GM18873 (cell line): ENCODE data around the gene EXOC3L2.
"Not testable (repeated sequence)": the region's sequence is repeated elsewhere in the genome, so short reads cannot be mapped to it uniquely, and the experiment has no call there.

Source experiments
- ATAC-seq: cut with Tn5 transposase; IDR thresholded peaks from one replicate; pipeline ENCODE4 v1.9.1; 2021; ENCODE audit warnings: mild to moderate bottlenecking, moderate library complexity, moderate number of reproducible peaks; ENCODE audit not compliant: unreplicated experiment, low FRiP score

The EXOC3L2 gene

DNA sequence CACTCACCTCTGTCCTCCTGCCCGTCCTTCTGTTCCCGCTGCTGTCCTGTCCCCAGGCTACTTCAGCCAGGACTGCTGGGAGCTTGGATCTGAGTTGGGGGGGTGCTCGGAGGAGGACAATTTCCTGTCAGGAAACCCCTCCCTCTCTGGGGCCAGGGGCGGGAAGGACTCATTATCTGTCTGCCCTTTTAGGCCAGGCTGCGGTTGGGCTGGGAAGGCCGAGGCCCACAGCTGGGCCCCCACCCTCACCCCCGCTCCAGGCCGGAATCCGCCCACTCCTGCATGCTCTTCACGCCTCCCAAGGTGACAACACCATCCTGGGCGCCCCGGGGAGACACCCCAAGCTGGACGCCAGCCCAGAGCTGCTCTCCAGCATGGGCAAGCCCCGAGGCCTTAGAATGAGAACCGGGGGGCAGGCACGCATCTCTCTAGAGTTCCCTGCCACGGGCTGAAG, at the start of gene EXOC3L2:
Gene EXOC3L2, minus strand, starts transcription at position 74 of the 454 bp plus-strand sequence. CDS start 6,362 bp downstream, outside the sequence.
- ATAC-seq = no peak

DNA sequence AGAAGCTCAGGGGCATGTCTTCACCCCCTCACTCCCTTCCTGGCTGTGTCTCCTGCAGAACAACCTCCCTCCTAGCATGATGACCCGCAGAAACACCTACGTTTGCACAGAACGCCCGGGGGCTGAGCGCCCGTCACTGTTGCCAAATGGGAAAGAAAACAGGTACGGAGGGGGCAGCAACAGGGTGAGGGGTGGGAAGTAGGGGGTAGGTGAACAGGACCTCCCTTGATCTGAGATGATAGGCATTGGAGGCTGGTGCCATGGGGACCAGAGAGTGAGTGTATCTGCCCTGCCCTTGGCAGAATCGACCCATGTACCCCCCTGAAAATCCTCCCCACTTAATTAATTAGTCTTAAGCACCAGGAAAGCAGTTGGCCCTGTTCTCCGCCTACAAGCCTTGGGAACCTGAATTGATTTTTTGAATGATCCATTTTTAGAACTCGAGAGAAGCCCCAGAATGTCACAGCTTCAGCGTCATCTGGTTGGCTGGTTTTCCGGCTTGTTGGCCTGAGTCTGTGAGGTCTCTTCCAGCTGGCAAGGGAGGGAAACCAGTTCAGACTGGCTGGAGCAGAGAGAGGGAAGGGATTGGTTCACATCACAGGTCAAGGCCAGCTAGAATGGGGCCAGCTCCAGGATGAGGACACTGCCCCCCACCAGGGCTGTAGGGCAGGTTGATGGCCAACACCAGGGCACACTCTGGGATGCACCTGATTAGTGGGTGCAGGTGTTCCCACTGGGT, 49.3 kb upstream of the EXOC3L2 start:
- ATAC-seq = no peak

DNA sequence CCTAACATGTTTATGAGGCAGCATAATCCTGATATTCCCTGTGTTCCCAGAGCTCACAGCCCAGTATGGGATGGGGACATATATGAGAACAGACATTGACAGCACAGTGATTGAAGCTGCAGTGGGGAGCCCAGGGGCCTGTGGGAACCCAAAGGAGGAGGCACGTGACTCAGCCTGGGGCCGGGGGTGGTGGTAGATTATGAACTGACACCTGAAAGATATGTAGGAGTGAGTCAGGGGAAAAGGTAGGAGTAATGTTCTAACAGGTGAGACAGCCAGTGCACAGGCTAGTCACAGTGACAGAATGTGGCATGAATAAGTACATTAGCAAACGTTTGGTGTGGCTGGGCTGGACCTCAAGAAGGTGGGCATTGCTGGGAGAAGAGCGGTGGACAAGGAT, 48.5 kb upstream of the EXOC3L2 start:
- no peak for ATAC-seq

DNA sequence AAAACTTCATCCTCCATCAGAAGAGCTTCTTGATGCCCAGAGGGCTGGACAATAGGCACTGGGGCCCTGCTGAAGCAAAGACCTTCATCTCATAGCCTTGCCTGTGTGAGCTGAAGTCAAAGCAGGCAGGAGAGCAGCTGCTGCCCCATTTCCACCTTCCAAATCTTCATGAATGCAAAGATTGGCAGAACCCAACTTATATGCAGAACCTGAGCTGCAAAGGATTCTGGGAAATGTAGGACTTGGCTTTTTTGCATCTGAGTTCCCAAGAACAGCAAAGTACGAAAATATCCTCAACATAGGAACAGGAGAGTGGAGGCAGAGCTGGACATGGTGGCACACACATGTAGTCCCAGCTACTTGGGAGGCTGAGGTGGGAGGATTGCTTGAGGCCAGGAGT, 46.6 kb upstream of the EXOC3L2 start:
- ATAC-seq = no peak

DNA sequence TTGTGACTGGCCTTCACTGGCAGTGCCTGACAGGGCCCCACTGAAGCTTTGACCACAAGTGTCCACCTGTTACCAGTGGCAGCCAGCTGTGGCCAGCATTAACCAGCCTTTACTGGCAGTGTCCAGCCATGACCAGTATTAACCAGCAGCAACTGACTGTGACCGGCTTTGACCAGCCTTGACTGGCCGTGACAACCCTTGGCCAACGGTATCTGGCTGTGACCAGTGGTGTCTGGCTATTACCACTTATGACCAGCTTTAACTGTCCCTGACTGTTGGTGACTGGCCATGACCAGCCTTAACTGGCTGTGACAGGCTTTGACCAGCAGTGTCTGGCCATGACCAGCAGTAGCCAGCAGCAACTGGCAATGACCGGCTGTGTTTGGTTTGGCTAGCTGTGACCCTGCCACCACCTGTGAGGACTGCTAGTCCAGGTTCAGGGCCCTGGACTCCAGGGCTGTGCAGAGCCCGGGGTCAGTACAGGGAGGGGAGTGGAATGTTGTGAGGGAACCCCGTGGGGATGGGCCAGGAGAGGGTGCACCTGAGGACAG, 45.2 kb upstream of the EXOC3L2 start:
- no peak for ATAC-seq

DNA sequence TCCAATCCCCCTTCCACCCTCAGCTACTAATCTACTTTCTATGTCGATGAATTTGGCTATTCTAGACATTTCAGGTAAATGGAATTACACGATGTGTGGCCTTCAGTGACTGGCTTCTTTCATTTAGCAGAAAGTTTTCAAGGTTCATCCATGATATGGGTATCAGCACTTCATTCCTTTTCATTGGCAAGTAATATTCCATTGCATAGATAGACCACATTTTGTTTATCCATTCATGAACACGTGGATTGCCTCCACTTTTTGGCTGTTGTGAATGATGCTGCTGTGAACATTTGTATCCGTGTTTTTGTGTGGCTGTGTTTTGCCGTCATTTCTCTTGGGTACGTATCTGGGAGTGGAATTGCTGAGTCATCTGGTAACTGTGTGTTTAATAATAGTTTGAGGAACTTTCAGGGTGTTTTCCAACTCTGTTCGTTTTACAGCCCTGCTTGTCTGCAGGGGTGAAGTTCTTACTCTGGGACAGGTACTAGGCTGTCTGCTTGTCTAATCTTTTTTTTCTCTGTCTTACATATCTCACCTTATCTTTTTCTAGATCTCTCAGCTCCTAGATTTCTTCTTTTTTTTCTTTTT, 38.3 kb upstream of the EXOC3L2 start:
- ATAC-seq = no peak

DNA sequence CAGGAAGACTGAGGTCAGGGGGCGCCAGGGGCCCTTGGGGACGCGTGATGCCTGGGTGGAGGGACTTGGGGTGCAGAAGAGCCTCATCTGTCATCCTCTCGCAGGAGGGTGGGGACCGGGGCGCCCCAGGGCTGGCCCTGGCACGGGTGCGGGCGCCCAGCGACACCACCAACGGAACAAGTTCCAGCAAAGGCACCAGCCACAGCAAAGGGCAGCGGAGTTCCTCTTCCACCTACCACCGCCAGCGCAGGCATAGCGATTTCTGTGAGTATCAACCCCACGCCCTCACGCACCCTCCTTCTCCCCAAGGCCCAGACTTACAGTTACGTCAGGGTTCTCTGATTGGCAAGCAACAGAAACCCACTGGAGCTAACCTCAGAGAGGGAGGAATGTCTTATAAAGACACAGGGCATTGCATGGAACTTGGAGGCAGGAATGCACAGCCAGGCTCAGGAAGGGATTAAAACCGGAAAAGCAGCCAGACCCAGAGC, 35.3 kb upstream of the EXOC3L2 start:
- ATAC-seq = no peak

DNA sequence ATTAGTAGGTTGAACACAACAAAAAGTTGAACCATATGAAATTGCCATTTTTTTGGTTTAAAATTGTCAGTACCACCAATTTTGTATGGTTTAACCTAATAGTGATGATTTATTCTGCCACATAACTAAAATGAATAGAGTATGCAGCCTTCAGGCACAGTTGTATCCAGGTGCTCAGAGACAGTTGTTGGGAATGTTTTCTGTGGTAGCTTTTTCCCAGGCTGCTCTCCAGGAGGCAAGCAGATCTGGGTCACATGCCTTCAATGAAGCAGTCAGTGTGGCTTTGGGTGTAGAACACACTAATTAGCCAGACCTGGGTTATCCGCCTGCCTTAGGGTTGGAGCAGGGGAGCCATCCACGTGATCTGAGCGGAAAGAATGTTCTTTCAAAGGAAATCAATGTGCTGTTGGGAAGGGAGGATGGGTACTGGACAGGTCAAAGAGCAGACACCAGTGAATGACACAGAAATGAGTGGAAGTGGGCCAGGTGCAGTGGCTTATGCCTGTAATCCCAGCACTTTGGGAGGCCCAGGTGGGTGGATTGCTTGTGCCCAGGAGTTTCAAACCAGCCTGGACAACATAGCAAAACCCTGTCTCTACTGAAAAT, 34.5 kb upstream of the EXOC3L2 start:
- no peak for ATAC-seq

DNA sequence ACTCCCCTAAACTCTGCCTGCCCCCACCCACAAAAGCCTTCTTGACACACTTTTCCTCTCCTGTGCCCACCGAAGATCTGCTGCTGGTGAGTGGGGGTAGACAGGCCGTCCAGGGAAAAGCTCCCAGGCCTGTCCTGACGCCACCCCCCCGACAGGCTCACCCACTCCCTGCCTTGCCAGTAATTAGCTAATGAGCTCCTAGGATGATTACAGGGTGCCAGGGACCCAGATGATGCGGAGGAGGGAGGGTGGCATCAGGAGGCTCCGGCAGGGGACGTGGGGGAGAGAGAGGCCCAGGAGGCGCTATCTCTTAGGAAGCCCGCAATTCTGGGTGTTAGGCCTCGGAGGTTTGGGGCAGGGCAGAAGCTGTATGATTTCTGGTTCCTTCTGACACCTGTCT, 32.9 kb upstream of the EXOC3L2 start:
- ATAC-seq = no peak

DNA sequence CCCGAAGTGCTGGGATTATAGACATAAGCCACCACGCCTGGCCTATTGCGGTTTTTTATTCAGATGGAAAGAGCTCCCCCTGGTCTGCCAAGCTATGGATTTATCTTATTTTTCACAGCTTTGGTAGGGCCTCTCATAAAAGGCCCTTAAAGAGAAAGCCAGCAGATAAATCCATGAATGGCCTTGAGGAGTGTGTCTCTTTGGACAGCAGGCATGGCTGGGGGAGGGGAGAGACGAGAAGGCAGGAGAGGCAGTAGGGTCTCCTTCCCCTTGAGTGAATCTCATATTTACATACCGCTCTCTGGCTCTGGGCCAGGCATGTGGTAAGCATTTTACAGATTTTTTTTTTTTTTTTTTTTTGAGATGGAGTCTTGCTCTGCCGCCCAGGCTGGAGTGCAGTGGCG, 31.1 kb upstream of the EXOC3L2 start:
- ATAC-seq = no peak

DNA sequence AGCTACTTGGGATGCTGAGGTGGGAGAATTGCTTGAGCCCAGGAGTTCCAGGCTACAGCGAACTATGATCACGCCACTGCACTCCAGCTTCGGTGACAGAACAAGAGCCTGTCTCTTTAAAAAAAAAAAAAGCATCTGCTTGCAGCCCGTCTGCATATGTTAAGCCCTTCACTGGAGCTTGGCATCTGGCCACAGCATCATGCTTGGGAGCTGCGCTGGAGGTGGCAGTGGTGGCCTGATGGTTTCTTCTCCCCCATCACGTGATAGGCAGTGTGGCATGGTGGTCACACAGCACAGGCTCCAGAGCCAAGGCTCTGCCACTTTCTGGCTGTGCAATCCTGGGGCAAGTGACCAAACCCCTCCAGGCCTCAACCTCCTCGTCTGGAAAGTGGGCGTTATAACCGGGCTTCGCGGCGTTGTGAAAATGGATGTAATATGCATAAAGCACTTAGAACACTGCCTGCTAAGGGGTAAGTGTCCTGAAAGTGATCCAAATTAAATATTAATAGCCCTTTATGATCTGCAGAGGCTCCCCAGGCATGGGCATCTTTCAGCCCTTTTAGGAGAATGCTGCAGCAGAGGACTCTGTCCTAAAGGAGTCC, 30.3 kb upstream of the EXOC3L2 start:
- ATAC-seq = no peak

DNA sequence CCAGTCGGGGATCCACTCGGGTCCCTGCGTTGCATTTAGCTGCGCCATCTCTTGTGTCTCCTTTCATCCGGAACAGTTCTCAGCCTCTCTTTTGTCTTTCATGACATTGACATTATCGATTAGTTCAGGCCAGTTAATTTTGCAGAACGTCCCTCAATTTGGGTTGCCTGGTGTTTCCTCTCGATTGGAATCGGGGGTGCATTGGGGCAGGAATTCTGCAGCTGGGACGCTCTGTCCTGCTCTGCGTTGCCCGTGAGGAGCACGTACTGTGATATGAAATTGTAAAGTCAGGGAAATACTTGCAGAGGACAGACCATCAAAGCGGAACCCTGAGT, 28.3 kb upstream of the EXOC3L2 start:
- ATAC-seq = no peak

DNA sequence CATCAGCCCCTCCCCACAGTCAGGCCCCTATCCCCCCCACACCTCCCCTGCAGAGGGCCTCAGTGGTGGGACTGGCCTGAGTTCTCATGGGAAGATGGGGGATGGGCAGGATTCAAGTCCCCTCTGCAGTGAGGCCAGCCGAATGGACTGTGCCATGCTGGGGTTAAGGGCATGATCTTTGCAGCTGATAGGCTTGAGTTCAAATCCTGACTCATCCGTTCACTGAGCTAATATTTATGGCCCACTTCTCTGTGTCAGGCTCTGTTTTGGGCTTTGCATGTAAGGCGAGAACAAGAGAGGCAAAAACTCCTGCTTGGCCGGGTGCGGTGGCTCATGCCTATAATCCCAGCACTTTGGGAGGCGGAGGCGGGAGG, 26.5 kb upstream of the EXOC3L2 start:
- ATAC-seq = no peak

DNA sequence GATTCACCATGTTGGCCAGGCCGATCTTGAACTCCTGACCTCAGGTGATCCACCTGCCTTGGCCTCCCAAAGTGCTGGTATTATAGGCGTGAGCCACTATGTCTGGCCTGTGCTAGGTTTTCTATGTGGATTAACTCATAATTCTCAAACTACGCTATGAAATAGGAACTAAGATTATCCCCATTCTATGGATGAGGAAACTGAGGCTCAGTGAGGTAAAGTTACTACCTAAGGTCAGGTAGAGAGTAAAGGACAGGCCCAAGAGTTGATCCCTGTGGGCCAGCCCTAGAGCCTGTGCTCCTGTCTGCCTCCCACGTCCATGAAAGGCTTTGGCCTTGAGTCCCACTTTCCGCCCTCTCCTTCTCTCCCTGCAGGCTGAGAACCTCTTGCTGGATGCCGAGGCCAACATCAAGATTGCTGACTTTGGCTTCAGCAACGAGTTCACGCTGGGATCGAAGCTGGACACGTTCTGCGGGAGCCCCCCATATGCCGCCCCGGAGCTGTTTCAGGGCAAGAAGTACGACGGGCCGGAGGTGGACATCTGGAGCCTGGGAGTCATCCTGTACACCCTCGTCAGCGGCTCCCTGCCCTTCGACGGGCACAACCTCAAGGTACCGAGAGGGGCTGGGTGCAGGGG, 26.0 kb upstream of the EXOC3L2 start:
- ATAC-seq = no peak

DNA sequence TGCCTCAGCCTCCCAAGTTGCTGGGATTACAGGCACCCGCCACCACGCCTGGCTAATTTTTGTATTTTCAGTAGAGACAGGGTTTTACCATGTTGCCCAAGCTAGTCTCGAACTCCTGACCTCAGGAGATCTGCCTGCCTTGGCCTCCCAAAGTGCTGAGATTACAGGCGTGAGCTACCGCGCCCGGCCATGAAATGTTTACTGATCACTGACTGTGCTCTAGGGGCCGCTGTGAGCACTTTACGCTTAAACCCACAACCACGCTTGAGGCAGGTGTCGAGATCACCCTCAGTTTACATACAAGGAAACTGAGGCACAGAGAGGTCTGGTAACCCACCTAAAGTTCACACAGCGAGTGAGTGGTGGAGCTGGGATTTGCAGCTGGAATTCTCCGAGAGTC, 24.7 kb upstream of the EXOC3L2 start:
- ATAC-seq = not testable (repeated sequence)

DNA sequence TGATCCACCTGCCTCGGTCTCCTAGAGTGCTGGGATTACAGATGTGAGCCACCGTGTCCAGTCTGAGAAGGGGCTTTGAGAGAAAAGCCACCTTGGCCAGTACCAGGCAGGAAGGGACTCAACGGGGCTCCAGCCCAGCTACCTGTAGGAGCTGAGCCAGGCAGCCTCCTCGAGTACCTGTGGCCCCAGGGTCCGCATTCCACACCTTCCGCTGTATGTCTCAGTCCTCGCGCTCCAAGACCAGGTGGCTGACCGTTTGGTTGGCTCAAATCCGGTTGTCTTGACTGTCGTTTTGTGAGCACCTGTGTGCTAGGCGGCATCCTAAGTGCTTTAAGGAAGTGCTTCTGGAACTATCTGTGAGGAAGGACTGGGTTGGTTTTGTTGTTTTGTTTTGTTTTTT, 22.1 kb upstream of the EXOC3L2 start:
- ATAC-seq = no peak

DNA sequence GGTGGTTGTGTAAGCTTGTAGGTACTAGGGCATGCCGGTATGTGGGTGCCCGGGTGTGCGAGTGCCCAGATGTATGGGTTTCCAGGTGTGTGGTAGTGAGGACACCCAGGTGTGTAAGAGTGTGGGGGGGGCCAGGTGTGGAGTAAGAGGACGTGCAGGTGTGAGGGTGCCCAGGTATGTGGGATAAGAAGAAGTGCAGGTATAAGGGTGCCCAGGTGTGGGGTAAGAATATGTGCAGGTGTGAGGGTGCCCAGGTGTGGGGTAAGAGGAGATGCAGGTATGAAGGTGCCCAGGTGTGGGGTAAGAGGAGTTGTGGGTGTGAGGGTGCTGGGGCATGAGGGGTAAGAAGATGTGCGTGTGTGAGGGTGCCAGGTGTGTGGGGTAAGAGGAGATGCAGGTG, 20.2 kb upstream of the EXOC3L2 start:
- ATAC-seq = no peak

DNA sequence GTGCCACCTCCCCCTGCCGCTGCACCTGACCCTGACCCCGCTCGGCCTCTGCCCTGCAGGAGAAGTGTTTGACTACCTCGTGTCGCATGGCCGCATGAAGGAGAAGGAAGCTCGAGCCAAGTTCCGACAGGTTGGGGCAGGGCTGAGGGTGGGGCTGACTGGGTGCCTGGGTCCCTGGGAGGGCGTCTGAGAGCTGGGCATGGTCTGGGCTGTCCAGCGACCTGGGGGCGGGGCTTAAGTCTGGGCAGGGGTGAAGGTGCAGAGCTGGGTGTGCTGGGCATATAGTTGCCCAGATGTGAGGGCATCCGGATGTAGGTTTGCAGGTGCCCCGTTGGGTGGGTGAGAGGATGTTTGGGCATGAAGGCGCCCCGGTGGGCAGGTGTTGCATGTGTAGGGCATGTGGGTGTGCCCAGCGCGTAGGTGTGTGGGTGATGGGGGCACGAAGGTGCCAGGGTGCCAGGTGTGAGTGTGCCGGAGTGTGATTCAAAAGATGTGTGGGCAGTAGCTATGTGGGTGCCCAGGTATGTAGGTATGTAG, 19.6 kb upstream of the EXOC3L2 start:
- no peak for ATAC-seq

DNA sequence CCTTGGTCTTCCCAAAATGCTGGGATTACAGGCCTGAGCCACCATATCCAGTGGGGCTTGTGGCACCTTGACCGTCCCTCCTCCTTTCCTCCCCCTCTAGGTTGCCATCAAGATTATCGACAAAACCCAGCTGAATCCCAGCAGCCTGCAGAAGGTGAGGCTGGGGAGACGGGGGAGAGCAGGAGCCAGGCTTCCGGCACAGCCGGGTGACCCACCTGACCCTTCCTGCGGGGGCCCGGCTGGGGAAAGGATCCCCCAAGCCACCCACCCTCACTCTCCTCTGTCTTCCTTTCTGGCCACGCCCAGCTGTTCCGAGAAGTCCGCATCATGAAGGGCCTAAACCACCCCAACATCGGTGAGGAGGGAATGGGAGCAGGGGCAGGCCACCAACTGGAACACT, 17.8 kb upstream of the EXOC3L2 start:
- no peak for ATAC-seq

DNA sequence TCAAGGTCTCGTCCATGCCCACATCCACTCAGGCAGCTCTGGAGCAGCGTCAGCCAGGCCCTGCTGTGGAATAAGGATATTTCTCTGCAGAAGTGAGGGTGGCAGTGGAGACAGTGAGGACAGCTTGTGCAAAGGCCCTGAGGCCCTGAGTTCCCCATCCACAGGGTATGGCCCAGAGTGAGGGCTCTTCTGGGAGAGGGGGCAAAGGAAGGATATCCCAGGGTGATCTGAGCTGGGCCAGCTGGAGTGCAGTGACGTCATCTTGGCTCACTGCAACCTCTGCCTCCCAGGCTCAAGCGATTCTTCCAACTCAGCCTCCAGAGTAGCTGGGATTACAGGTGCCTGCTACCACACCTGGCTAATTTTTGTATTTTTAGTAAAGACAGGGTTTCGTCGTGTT, 17.4 kb upstream of the EXOC3L2 start:
- ATAC-seq = no peak
